Activated naive CD4-positive, alpha-beta T cell (primary cell): Measurements from ENCODE around the gene CGNL1.

Experiments used
- DNase-seq, 4 experiments: peaks; one replicate each; lab custom pipeline; 2025; lab: John Stamatoyannopoulos, UW

The CGNL1 gene

DNA sequence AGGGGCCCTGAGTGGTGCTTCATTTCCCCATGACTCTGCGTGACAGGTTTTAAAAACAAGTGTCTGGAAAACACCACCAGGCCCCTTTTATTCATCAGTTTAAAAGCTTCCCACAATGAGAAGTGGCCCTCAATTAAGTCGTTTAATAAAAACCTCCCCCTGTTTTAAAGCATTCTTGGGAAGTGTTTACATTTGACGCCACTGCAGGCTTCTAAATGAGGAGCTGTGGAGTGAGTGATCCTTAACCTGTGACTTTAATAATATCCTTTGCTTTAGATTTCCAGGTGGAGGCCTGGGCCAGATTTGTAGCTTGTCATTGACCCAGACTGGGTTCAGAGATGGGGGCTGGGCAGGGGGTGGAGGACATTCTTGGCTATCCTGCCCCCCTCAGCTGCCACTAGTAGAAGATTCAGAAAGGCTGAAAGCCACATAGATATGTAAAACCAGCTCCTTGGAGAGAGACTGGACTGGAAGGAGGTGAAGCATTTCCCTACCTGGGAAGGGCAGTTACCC lies 11.3 kb downstream of the CGNL1 start:
- DNase-seq, result no peak

DNA sequence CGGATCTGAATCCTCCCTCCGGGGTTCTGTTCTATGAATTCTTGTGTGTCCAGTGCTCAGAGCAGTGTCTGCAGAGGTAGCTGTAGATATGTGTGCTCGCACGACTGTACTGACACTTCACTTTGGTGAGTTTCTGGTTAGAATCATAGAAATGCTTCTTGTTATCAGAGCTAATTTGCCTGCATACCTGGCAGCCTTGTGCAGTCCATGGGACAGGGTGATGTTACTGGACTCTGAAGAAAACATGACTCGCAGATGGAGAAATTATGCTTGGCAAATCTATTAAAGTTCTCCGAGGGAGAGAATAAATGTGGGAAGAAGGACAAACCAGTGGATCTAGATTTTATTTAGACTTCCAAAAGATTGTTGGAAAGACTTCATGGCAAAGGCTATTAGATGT lies 12.2 kb downstream of the CGNL1 start:
- no peak for DNase-seq

DNA sequence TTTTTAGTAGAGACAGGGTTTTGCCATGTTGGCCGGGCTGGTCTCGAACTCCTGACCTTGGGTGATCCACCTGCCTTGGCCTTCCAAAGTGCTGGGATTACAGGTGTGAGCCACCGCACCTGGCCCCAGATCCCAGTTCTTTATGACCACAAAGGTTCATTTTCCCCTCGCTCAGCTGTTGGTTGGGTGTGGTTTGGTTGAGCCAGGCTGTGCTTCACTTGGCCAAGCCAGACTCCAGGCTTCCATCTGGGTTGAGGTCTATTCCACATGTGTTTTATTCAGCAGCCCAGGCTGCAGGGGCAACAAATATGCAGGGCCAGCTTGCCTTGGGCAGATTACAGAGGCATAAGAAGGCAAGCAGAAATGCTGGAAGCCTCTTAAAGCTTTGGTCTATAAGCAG lies 13.7 kb downstream of the CGNL1 start:
- no peak for DNase-seq

DNA sequence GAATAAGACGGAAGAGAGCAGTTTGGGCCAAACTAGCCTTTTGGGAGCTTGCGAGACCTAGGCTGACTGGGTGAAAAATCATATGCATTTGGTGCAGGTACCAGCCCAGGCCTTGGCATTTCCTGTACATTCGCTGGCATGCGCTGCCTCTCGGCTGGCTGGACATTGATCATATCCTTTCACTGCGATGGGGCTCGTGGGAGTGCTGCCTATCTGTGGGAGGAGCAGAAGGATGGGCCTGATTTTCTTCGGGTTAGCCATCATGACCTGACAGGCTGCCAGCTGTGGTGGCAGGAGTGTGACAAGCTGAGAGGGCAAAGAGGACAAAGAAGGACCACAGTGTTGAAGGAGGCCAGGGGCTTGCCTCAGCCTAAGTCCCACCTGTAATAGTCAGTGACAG lies 14.3 kb downstream of the CGNL1 start:
- DNase-seq, result no peak

DNA sequence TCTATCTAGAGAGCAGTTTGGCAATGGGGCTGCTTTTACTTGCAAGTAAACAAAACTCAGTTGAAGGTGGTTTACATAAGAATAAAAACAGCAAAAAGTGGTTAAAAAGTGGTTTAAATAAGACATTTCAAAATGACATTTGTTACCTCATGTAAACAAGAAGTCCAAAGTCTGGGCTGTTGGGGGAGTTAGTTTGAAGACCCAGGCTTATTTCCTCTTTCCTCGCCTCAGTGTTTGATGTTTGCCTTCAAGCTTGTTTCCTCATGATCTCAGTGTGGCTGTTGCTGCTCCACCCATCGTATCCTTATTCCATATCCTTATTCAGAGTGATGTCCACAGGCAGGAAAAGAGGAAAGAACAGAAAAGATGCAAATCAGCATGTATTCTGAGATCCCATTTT lies 15.2 kb downstream of the CGNL1 start:
- DNase-seq, result no peak

DNA sequence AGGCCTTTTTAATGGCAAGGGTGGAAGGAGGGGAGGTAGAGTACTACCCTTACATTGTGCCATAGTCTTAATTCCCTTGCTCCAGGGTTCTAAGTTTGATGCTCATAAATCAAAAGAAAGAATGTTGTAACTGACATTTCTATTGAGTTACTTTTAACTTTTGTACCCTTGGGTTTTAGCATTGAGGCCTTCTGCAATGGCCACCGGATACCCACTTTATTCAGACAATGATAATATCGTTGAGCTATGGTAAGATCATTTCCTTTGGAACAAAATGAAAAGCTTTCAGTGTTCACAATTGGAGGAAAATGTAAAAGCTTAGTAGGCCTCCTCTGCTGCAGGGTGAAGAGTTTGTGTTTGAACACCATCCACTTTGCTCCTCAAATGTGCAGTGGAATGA lies 16.8 kb downstream of the CGNL1 start:
- no peak for DNase-seq

DNA sequence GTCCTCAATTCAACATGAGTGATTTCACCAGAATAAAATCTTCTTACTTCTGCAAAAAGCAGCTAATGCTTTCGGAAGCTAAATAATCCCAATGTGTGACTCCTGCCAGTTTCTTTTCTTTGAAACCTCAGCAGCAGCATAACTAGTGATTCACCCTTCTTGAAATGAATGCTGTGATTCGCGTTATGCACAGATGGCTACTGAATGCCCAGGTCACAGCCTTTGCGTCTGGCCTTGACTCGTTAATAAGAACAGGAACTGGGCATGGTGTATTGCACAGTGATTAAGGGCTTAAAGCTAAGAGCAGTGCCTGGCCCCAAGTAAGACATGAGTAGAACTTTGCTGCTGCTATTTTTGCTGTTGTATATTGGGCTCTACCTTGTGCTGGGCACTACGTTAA lies 19.0 kb downstream of the CGNL1 start:
- DNase-seq, result no peak

DNA sequence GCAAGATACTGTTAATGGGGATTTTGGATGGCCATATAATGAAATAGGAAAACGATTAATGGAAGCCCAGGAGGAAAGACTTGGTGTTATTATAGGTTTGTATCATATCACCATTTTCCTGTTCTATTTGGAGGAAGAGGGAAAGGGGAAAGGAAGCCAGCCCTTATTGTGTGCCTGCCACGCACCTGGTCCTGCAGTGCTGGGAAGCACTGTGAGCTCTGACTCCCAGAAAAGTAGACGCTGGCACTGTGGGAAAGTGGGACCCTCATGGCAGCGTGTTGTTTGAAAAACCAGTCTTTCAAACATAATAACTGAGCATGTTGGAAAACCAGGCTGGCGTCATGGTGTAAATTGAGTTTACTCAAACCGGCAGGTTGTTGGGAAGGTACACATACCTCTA lies 22.0 kb downstream of the CGNL1 start:
- no peak for DNase-seq

DNA sequence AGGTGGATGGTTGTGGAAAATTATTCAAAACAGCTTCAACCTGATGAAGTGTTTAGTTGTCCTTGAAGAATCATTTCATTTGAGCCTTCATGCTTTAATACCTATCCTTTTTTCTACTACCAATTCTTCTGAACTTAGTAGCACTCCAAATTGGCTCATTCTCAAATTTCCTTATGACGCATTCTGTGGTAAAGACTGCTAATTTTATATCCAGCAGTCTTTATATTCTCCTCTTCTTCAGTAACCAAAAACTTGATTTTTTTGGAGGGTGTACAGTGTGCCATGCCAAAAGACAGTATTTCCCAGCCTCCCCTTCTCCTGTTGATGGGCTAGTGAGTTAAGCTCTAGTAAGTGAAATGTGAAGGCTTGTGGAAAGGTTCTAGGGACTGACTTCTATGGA lies 25.2 kb downstream of the CGNL1 start:
- DNase-seq, result no peak

DNA sequence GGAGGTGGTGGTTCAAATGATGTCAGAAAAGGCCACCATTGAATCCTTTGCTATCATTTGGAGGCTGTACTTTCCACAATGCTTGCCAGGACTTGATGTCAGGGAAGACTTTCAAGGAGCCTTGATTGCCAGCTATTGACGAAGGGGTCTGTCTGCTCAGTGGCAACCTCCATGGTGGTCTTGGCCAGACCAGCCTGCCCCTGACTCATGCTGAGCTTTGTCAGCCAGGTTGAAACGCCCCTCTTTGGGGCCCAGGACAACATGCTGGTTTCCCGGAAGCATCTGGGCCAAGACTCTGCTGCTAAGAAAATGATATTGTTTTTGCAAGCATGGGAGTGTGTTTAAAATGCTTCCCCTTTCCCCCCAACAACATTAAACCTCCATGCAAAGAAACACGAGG lies 26.7 kb downstream of the CGNL1 start:
- DNase-seq, result no peak

DNA sequence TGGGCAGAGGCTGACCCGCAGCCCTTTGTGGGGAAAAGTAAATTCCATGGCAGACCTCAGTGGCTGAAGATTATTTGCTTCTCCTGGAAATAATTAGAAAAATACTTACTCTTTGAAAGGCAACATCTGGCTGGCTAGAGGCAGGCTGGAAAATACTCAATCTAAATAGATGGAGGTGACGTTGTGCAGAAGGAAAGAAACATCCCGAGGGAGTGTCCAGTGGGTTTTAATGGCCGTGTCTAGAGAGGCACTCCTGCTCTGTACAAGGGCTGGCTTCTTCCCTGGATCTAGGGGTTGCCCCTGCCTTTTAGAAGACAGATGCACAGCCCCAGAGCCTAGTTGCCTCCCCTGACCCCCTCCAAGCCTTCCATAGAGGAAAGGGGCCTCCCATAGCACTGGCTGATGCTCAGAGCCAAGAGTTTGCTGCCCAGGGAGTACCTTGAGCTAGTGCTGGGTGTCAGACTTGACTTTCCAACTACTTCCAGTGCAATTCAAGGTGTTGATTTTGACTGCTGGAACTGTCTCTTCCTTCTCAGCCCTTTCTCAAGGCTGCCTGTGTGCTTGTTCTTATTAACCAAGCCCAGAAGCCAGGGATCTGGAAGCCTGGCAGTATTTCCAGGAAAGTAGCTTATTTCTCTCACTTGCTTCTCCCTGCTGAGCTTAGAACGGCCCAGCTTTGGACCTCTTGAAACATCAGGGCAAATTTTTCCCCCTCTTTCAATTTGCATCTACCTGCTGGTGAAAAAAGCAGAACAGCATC lies 27.4 kb downstream of the CGNL1 start:
- no peak for DNase-seq

DNA sequence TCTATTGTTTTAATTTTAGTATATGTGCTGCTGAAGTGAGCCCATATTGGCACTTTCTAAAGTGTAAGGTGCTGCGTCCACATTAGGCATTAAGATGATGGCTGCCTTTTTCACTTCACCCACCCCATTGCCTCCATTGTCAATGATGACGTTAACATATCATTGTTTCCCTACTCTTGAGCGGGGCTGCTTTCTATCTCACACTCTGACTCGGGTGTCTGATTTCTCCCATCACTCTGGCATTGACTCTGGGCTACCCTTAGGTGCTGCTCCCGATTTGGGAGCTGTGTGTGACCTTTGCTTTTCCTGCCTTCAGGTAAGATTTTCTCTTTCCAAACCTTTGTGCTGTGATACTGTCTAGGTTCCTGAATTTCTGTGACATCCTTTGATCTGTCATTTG lies 28.8 kb downstream of the CGNL1 start:
- DNase-seq, result no peak

DNA sequence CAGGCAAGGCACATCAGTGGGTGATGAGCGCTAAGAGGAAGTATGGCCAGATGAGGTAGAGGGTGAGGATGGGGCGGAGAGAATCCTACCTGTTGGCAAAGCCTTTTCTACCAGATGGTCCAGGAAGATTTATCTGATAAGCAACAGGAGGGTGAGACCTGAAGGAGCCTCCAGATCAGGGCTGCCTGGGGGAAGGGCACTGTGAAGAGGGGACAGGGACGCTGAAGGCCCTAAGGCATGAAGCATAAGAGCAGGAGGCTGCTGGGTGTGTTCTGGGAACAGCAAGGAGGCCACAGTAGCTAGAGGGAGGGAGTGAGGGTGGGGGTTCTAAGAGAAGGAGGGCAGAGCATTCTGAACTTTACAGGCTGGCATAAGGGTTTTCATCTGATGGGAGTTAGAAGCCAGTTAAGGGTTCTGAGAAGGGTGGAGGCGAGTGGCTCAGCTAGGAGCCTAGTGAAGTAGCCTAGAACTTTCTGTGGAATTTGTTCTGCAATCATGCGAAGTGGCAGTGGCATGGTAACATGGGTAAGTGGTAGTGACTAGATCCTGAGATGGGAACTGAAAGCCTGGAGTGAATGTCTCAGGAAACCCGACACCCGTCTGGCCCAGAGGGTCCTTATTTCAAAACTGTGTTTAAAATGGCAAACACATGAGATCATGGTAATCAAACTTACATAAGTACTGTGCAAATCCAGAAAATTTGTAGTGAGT lies 29.9 kb downstream of the CGNL1 start:
- no peak for DNase-seq

DNA sequence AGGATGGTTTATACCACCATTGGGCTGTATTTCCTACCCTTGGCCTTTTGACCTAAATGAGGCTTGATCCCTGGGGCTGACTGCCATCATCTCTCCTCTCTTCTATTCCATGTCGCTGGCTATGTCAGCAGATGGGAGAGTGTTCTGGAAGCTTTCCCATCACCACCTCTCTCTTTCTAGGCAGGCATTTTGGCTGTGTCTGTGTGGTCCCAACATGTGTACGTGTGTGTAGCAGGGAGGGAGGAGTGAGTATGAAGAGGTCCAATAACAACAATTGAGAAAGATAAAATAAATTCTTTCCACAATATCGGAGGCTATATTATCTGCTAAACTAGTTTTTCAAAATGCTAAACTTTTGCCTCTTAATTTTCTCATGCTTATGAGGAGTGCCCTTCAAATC lies 34.1 kb downstream of the CGNL1 start:
- no peak for DNase-seq

DNA sequence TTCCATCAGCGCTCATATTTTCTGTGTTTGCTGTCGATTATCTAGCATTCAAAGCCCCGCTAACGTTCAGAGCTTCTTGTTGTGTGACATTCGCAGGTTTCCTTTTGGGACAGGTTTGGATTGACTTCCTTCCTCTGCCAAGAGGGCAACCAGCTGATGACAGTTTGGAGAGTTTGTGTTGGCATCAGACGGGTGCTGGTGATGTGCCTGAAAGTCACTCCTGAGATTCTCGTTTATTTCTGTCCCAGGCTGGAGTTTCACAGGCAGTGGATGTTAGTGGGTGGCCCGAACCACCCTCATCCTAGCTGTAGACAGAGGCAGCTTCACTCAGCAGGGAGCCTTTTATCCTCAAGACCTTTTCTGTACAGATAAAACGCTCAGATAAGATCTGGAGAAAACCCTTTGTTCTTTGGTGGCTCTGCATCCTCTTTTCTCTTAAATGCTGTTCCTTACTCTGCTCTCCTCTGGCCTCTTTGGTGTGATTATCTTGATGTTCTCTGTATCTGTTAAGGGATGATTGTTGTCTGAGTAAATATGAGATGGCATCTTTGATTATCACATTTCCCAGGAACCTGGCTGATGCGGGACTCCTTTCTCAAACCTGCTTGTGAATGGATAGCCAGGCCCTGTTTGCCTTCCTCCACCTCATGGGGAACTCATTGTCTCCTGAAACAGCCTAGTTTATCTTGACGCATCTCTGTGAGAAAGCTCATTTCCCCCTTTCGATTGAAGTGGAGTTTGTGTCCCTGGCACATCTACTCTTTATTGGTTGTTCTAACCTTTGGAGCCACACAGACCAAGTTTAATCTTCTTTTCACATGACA lies 35.9 kb downstream of the CGNL1 start:
- DNase-seq, result no peak

DNA sequence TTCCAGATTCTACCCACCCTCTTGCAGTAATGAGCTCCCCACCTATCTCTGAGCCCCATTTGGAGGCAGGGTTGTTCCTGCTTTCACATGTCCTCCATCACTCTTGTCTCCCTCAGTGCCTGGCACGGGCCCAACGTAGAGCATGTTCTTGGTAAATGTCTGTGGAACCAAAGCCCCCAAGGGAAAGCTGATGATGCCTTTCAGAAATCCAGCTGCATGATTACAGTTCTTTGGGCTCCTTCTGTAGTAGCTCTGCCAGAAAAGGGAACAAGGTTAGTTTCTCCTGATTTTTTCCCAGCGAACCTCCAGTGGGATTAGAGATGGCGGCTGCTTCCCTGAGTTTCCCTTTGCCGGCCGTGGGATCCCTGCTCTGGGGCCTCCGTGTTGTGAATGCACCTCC lies 39.3 kb downstream of the CGNL1 start:
- no peak for DNase-seq

DNA sequence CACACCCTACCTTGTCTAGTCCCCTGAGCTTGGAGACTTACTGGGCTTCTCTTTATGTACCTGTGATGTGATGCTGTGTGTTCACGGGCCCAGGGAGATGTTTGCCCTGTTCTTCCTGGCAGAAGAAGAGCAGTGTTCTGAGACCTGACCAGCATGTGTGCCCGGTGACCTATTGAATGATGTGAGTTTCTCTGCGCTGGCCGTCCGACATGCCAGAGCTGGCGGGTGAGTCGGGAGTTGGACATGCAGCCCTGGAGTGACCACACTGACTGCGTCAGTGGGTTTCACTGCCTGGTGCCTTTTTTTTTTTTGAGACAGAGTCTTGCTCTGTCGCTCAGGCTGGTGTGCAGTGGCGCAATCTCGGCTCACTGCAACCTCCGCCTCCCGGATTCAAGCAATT lies 42.3 kb downstream of the CGNL1 start:
- DNase-seq, result no peak

DNA sequence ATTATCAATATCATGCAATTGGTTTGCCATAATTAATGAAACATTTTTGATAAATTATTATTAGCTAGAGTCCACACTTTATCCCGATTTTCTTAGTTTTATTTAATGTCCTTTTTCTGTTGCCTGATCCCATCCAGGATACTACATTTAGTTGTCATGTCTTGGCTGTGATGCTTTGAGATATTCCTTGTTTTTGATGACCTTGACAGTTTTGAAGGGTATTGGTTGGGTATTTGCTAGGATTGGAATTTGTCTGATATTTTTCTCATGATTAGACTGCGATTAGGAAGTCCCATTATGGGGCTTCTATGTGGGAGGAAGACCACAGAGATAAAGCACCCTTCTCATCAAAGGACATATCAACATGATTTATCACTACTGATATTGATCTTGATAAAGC lies 43.0 kb downstream of the CGNL1 start:
- no peak for DNase-seq

DNA sequence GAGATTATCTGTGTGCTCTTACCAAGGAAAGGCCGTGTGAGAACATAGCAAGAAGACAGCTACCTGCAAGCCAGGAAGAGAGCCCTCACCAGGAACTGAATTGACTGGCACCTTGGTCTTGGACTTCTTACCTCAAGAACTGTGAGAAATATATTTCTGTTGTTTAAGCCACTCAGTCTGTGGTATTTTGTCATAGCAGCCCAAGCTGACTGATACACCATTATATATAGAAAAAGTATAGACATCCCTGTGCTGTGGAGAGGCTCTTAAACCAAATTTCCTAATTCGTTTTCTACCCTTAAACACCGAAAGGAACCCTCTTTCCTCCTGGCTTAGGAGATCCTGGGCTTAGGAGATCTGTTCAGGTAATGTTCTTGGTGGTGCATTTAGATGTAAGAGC lies 44.8 kb downstream of the CGNL1 start:
- DNase-seq, result no peak

DNA sequence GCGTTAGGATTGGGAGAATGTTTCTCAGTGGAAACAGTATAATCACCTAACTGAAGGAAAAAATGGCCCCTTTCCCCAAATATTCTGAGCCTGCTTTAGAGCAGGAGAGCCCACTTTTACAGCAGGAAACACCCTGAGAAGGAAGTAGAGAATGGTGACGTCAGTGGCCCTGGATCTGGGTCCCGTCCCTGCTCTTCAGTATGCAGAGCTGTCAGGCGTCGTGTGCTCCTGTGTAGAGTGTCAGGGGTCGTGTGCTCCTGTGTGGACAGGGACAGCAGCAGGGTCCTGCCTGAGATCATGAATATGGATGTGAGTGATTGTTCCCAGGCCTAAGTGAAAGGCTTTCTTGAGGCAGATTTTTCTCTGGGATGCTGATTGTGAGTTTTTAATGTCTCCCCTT lies 45.2 kb downstream of the CGNL1 start:
- no peak for DNase-seq

DNA sequence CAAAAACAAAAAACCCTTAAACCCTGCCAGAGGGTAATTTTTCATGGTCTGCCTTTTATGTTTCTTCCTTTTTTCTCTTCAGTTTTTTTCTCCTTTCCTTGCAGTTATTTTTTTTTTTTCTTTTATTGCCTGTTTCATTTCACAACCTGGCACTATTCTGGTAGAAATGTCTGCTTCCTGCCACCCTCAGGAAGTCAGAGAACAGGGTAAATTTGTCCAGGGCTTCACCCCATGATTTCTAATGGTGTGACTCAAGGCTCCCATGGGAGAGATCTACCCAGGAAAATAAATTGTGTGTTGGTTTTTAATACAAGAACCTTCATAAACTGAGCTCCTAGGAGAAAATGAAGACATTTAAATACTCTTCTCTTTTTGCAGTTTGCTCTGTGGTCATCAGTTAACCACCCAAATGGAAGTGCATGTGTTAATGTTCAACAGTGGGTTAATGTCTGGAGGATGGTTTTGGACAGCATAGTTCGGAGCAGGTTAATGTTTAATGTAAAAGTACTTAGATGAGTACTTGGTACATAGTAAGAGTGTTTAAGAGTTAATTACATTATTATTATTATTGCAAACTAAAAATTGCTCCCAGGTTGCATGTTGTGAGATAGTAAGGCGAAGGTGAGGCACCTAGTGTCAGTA lies 45.9 kb downstream of the CGNL1 start:
- DNase-seq, result no peak

DNA sequence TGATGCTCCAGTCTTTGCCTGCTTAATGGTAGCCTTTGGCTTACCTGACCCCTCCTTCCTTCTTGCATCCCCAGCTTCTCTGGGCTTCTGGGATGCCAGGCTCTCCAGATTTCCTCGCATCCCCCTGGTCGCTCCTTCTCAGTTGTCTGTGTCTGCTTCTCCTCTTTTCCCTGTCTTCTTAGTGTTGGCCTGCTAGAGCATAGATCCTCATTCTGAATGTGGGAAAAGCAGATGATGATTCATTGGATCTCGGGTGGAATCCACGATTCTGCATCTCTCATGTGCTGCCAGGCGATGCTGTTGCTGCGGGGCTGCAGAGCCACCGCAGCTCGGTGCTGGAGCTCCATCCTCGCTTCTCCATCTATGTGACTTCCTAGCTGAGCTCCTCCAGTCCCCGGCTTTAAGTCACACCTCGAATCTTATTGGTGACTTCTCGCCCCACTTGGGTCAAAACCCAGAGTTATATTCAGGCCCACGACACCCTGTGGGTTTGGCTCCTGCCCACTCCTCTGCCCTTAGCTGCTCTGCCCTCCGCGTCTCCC lies 47.4 kb downstream of the CGNL1 start:
- no peak for DNase-seq
